ENCODE data around the gene ZSWIM1. TPM values are rescaled to one million over a fixed set of nuclear protein-coding genes. Genes with fewer than 3 reads are reported as not detected.

The ZSWIM1 gene
- total and polyA plus RNA-seq, 2 of the 13 experiments (the other 11 are each of a cell fraction or from before 2014, with no cell fraction given), result 9.5 to 11.7 TPM

GRCh38 chr20:45921337-45922189 is 40.5 kb downstream of the ZSWIM1 start (continued):
- TF ChIP-seq ZNF780A (CRISPR knock-in tag; IDR thresholded peaks at IDR 0.05) (no peak), SKIL (CRISPR knock-in tag; IDR thresholded peaks at IDR 0.05; ENCODE audit: borderline replicate concordance) (0 out of 2 replicates have a peak, but pooled peaks have one; percentile 35), NONO (IDR thresholded peaks at IDR 0.05) (no peak), NONO (CRISPR knock-in tag; conservative IDR thresholded peaks at IDR 0.05) (no peak), ZNF776 (CRISPR knock-in tag; IDR thresholded peaks at IDR 0.05) (no peak), ZNF646 (CRISPR knock-in tag; IDR thresholded peaks at IDR 0.05) (no peak), ZC3H13 (CRISPR knock-in tag; IDR thresholded peaks at IDR 0.05) (no peak), ZSCAN5A (CRISPR knock-in tag; IDR thresholded peaks at IDR 0.05; ENCODE audit: borderline replicate concordance) (no peak), NAIF1 (CRISPR knock-in tag; IDR thresholded peaks at IDR 0.05; ENCODE audit: borderline replicate concordance) (peak; percentile 80; the same call in 1 of the 2 replicates), PPARG (CRISPR knock-in tag; conservative IDR thresholded peaks at IDR 0.05) (no peak), ZMYM3 (CRISPR knock-in tag; IDR thresholded peaks at IDR 0.05) (peak; percentile 96), TEF (CRISPR knock-in tag; IDR thresholded peaks at IDR 0.05) (0 out of 2 replicates have a peak, but pooled peaks have one; percentile 14), ZNF17 (CRISPR knock-in tag; IDR thresholded peaks at IDR 0.05) (no peak), TP53 (CRISPR knock-in tag; conservative IDR thresholded peaks at IDR 0.05) (no peak), SAP130 (CRISPR knock-in tag; IDR thresholded peaks at IDR 0.05; ENCODE audit: low read depth) (no peak)
